Brain microvascular endothelial cell (primary cell): ENCODE measurements around the gene MPG.

Experiments
- DNase-seq: peaks from one replicate; pipeline ENCODE4 v3.0.0-alpha.2; 2020
- H3K27ac ChIP-seq: fragments of 250-450 bp; sonication (Bioruptor Pico); 2 replicates; pipeline ENCODE4 v1.5.1; 2020; ENCODE audit warnings: mild to moderate bottlenecking, moderate library complexity
- H3K27me3 ChIP-seq: fragments of 250-450 bp; sonication (Bioruptor Pico); replicated peaks from 2 replicates; pipeline ENCODE4 v1.5.1; 2020; ENCODE audit warnings: mild to moderate bottlenecking
- H3K36me3 ChIP-seq: fragments of 250-450 bp; sonication (Bioruptor Pico); replicated peaks from 2 replicates; pipeline ENCODE4 v1.5.1; 2020; ENCODE audit warnings: mild to moderate bottlenecking
- H3K4me3 ChIP-seq: 2 replicates; pipeline ENCODE4 v1.5.1; 2011; ENCODE audit warnings: low read depth, mild to moderate bottlenecking, control low read depth, low read length, moderate library complexity
- in situ Hi-C: cut with HindIII; loops from 2 replicates; pipeline ENCODE4 v1.10.0; 2017; ENCODE audit warnings: low sequenced_read_pairs, low pct_ligation_motif_present
- TF ChIP-seq, protein P1 (sequence below): IDR thresholded peaks from 2 replicates; pipeline ENCODE4 v1.5.1; 2011; ENCODE audit warnings: low read depth, mild to moderate bottlenecking, moderate library complexity, low read length, control low read depth, inconsistent platforms; ENCODE audit errors: missing control alignments

The MPG gene

GRCh38 chr16:117379-118365 is 39.6 kb downstream of the MPG start:
- H3K36me3 ChIP-seq, result no peaks in the 10 kb centered on the region

DNA sequence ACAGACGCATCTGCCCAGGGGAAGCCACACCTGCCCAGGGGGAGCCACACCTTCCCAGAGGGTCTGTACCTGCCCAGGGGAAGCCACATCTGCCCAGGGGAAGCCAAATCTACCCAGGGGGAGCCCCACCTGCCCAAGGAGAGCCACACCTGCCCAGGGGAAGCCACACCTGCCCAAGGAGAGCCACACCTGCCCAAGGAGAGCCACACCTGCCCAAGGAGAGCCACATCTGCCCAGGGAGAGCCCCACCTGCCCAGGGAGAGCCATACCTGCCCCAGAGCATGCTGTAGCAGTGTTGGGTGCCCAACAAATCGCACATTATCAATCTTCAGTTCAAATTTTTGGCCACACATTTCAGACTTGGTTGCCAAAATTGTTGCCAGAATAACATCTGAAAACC is 40.8 kb downstream of the MPG start:
- TF ChIP-seq, protein P1, sequence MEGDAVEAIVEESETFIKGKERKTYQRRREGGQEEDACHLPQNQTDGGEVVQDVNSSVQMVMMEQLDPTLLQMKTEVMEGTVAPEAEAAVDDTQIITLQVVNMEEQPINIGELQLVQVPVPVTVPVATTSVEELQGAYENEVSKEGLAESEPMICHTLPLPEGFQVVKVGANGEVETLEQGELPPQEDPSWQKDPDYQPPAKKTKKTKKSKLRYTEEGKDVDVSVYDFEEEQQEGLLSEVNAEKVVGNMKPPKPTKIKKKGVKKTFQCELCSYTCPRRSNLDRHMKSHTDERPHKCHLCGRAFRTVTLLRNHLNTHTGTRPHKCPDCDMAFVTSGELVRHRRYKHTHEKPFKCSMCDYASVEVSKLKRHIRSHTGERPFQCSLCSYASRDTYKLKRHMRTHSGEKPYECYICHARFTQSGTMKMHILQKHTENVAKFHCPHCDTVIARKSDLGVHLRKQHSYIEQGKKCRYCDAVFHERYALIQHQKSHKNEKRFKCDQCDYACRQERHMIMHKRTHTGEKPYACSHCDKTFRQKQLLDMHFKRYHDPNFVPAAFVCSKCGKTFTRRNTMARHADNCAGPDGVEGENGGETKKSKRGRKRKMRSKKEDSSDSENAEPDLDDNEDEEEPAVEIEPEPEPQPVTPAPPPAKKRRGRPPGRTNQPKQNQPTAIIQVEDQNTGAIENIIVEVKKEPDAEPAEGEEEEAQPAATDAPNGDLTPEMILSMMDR, result no peak
- in situ Hi-C loops, result no loop called here
- Histone ChIP-seq H3K36me3 (no peaks in the 10 kb centered on the region), H3K4me3 (no peak overlapping the region), H3K27ac (no peak overlapping the region), H3K27me3 (no peaks in the 10 kb centered on the region)
- no peak for DNase-seq

More at GRCh38 chr16:117379-118365, 39.6 kb downstream of the MPG start:
- DNase-seq, result no peak
- no peaks in the 10 kb centered on the region for H3K27me3 ChIP-seq
- no peak overlapping the region for H3K27ac ChIP-seq
- H3K4me3 ChIP-seq, result no peak overlapping the region
- in situ Hi-C loops, result no loop called here
- TF ChIP-seq, protein P1, result peak; percentile 89

DNA sequence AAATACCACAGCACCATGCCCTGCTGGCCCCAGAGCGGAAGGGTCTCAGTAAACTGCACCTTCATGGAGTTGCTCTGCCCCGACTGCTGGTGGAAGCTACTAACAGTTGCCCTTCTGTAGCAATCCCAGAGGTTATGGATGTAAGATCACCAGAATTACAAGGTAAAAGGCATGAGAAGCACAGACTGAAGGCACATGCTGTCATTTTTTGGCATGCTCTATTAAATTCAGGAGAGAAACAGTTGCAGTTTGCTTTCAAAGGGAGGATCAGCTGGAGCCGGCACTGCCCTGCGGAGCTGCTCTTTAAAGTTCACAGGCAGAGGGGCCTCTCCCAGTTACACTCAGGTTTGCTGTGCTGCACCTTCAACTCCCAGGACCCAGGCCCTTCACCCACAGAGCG is 41.3 kb downstream of the MPG start:
- DNase-seq, result no peak
- in situ Hi-C loops, result no loop called here
- no peaks in the 10 kb centered on the region for H3K27me3 ChIP-seq
- H3K27ac ChIP-seq, result no peak overlapping the region
- TF ChIP-seq, protein P1, result no peak
- no peak overlapping the region for H3K4me3 ChIP-seq
- H3K36me3 ChIP-seq, result no peaks in the 10 kb centered on the region

DNA sequence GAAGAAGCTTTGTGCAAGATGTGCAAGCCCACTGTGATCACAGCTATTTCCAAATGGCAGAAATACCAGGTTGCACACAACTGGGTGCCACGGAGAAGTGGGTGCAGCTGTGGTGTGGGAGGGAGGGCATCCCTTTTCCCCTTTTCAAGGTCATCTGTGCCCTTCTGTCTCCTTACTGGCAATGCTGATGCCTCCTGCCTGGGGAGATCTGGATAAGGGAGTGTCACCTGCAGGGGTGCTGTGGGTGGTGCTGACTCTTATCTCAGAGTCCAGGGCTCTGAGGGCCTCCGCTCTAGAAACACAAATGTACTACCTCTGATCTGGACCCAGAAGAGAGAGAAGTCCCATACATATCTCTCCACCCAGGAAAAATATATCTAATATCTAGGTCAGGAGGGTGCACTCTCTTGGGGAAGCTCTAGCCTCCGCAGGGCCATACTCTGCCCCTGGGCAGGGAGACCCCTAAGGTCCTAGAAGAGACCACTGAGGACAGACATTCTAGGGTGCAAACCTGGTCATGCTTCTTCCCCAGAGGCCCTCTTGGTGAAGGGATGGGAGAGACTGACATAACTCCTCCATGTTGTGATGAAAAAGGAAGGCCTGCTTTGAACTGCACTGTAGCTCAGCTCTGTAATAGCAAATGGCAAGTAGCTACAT is 41.9 kb downstream of the MPG start:
- in situ Hi-C loops, result no loop called here
- TF ChIP-seq, protein P1, result no peak
- Histone ChIP-seq H3K36me3 (no peaks in the 10 kb centered on the region), H3K4me3 (no peak overlapping the region), H3K27ac (no peak overlapping the region), H3K27me3 (no peaks in the 10 kb centered on the region)
- DNase-seq, result no peak

DNA sequence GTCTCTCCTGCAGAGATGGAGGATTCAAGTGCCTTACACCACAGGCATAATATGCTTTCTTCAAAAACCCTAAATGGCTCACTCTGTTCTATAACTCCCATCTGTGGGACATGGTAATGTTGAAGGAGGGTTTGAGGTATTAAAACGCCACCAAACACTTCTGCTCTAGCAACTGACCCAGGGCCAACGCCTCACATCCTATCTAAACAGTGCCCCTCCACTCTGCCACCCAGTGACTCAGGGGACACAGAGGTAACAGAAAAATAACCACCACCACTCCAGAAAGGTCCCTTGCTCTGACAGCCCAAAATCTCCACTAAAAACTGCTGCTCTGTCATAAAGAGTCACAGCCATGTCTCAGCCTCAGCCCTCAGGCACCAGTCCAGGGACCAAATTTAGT is 42.7 kb downstream of the MPG start:
- no peak overlapping the region for H3K4me3 ChIP-seq
- TF ChIP-seq, protein P1, result no peak

More for the DNA sequence above, 42.7 kb downstream of the MPG start:
- DNase-seq, result no peak
- Histone ChIP-seq H3K36me3 (no peaks in the 10 kb centered on the region), H3K27me3 (no peaks in the 10 kb centered on the region), H3K27ac (no peak overlapping the region)
- in situ Hi-C loops, result no loop called here
